GM10266 (cell line): ENCODE results near the gene NHP2.
"Not testable (repeated sequence)": the region's sequence is repeated elsewhere in the genome, so short reads cannot be mapped to it uniquely, and the experiment has no call there.

Experiments used
- DNase-seq: peaks from one replicate; pipeline ENCODE4 v3.0.0; 2012; ENCODE audit errors: extremely low spot score
- TF ChIP-seq, protein P1 (sequence below): IDR thresholded peaks from 2 replicates; pipeline ENCODE4 v1.5.1; 2012; ENCODE audit warnings: mild to moderate bottlenecking, low read depth; ENCODE audit not compliant: control insufficient read depth, insufficient read depth; ENCODE audit errors: missing control alignments

Gene NHP2

DNA sequence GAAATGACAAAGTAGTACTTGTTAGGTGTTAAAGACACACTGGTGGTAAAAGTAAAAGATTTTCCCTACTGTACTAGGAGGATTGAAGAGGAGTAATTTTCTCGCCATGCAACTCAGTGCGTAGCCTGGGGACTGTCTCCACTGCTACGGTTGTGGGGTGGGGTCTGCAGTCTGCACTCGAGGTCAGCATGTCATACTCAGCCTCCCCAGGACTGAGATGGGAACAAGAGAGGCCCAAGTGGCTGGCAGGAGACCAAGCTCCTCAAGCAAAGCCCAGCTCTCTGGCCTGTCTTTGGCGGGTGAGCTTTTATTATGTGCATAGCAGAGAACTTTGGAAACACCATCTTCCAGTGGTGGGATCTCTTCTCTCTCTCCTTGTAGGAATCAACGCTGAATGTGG, 10.4 kb downstream of the NHP2 start:
- DNase-seq, result no peak
- TF ChIP-seq, protein P1, sequence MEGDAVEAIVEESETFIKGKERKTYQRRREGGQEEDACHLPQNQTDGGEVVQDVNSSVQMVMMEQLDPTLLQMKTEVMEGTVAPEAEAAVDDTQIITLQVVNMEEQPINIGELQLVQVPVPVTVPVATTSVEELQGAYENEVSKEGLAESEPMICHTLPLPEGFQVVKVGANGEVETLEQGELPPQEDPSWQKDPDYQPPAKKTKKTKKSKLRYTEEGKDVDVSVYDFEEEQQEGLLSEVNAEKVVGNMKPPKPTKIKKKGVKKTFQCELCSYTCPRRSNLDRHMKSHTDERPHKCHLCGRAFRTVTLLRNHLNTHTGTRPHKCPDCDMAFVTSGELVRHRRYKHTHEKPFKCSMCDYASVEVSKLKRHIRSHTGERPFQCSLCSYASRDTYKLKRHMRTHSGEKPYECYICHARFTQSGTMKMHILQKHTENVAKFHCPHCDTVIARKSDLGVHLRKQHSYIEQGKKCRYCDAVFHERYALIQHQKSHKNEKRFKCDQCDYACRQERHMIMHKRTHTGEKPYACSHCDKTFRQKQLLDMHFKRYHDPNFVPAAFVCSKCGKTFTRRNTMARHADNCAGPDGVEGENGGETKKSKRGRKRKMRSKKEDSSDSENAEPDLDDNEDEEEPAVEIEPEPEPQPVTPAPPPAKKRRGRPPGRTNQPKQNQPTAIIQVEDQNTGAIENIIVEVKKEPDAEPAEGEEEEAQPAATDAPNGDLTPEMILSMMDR, result no peak

DNA sequence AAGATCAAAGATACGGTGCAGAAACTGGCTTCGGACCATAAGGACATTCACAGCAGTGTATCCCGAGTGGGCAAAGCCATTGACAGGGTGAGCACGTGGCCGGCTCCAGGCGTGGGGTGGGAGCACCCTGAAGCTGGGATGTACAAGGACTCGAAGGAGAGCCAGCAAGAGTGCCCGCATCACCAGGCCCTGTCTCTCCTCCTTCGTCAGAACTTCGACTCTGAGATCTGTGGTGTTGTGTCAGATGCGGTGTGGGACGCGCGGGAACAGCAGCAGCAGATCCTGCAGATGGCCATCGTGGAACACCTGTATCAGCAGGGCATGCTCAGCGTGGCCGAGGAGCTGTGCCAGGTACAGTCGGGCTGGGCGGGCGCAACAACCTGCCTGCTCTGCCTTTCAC, 11.0 kb downstream of the NHP2 start:
- no peak for DNase-seq
- TF ChIP-seq, protein P1, result no peak

DNA sequence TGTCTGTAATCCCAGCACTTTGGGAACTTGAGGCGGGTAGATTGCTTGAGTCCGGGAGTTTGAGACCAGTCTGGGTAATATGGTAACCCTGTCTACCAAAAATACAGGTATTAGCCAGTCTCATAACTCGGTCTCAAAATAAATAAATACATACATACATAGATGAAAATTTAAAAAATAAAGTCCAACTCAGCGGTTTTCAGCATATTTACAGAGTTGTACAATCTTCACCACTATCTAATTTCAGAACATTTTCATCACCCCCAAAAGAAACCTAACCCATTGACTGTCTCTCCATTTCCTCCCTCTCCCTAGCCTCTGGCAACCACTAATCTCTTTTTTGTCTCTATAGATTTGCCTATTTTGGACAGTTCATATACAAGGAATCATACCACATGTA, 12.1 kb downstream of the NHP2 start:
- TF ChIP-seq, protein P1, result no peak
- DNase-seq, result no peak

DNA sequence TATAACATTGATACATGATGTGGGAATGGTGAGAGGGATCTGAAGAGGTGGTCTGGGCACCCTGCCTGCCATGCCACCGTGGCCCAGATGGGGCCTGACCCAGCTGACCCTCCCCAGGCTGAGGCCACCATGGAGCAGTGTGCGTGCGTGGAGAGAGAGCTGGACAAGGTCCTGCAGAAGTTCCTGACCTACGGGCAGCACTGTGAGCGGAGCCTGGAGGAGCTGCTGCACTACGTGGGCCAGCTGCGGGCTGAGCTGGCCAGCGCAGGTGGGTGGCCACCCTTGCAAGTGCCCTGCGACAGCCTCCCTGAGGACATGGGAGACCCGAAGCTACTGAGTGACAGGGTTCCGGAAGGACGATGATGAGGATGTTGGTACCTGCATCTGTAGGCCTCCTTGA, 15.7 kb downstream of the NHP2 start:
- TF ChIP-seq, protein P1, result no peak
- DNase-seq, result no peak

DNA sequence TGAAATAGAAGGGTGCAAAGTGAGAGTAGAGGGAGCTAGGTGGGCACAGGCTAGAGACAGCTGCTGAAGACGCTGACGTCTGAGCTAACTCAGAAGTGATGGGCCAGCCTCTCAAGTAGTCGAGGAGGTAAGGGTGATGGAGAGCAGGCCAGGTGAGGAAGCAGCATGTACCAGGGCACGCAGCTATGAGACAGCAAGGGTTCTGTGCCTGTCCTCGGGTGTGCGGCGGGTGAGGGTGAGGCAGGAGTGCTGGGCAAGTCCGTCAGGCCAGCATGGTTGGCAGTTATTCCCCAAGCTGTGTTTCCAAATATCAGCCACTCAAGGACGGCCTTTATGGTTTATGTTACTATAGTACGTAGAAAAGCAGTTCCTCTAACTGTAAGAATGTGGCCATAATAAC, 16.7 kb downstream of the NHP2 start:
- TF ChIP-seq, protein P1, result no peak

DNA sequence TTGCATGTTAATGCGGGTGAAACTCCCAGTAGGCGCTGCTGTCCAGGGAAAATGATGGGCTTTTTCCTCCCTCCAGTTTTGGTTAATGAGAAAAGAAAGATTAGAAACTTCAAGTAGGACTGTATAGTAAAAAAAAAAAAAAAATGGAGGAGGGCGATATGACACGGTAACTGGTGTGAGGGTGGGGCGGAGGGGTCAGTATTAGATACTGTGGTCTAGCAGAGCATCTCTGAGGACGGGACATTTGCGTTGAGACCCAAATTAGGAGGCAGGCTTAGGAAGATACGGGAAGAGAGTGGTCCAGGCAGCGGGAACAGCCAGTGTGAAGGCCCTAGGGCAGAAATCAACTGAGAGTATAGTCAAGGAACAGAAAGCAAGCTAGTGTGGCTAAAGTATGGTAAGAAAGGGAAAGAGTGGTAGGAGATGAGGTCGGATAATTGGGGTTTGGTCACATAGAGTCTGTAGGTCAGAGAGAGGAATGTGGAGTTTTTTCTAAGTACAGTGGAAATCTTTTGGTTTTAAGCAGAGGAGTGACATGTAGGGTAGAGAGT, 22.2 kb downstream of the NHP2 start:
- TF ChIP-seq, protein P1, result no peak
- peak; percentile 48 for DNase-seq

More for the DNA sequence above, 16.7 kb downstream of the NHP2 start:
- DNase-seq, result no peak

DNA sequence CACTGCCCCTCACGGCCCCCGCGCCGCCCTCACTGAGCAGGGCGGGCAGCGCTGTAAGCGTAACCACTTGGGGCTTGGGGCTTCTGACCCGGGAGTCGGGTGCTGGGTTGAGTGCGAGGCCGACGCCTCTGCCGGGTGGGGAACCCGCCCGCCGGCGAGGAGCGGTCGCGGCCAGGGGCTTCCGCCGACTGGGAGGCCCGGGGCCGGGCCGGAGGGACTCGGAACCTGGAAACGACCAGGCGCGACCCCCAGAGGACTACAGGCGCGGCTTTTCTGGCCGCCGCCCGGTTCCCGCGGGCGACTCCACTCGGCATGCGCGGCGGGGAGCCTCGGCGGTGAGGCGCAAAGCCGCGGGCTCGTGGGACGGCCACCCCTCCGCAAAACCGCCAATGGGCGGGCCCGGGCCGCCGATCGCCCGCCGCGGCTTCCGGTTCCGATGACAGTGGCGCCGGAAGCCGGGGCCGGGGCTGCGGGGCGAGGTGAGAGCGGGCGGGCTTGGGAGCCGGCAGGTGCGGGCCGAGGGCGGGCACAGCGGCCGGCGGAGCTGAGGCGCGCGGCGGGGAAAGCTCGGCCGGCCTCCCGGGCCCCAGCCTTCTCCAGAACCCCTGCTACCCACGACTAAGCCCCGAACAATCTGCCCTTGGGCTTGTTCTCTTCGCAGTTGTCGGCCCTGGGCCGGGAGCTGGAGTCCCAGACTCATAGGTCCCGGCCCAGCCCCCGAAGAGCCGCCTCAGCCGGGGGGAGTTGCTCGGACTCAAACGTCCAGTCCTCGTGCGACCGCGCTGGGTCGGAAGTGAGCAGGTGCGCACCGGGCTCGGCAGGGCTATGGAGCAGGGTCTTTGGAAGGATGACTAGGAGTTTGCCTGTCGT, 22.9 kb downstream of the NHP2 start, which contains the start of gene RMND5B:
TSS of gene RMND5B (plus strand) at position 439 of the 870 bp plus-strand sequence. CDS start 7,106 bp downstream, outside the sequence.
- TF ChIP-seq, protein P1, result no peak
- peak; percentile 94 for DNase-seq

DNA sequence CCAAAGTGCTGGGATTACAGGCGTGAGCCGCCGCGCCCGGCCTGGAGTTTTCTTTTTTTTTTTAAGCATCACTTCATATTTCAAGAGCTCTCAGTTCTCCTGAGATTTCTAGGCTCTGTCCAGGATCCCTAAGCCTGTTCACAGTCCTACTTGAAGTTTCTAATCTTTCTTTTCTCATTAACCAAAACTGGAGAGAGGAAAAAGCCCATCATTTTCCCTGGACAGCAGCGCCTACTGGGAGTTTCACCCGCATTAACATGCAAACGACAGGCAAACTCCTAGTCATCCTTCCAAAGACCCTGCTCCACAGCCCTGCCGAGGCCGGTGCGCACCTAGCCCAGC, 23.5 kb downstream of the NHP2 start:
- DNase-seq, result not testable (repeated sequence)
